ENCODE data around the gene LGMN. TPM values are rescaled to one million over a fixed set of nuclear protein-coding genes. Genes with fewer than 3 reads are reported as not detected.

LGMN gene
- polyA plus RNA-seq, 1 donor from 2014 or later: 48.0 TPM

DNA sequence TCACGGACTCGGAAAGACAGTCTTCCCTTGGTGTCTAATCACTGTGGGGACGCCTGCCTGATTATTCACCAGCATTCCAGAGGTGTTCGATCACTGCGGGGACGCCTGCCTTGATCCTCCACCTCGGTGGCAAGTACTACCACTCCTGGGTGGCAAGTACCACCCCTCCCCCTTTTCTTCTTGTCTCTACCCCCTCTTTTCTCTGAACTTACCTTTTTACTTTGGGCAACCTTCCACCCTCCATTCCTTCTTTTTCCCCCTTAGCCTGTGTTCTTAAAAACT is 12.0 kb upstream of the LGMN start:
- Histone ChIP-seq H3F3A (ENCODE audit: insufficient read depth, low read length, poor library complexity, severe bottlenecking) (no peaks in the 10 kb centered on the region), H4K20me1 (ENCODE audit: insufficient read depth) (no peaks in the 10 kb centered on the region), H3K9ac (ENCODE audit: low read length) (no peak overlapping the region), H3K36me3 (ENCODE audit: insufficient read depth, low read length) (no peaks in the 10 kb centered on the region), H3K27me3 (ENCODE audit: insufficient read depth, low read depth, low read length) (no peaks in the 10 kb centered on the region), H2AFZ (ENCODE audit: low read depth, low read length) (no peak overlapping the region), H3K9me2 (ENCODE audit: insufficient read depth, low read length) (no peaks in the 10 kb centered on the region), H3K27ac (ENCODE audit: low read length) (no peak overlapping the region), H3K4me2 (ENCODE audit: low read length) (no peak overlapping the region), H3K9me3 (ENCODE audit: low read length) (no peaks in the 10 kb centered on the region), H3K79me2 (replicated peaks; ENCODE audit: insufficient read depth, low read length) (no peaks in the 10 kb centered on the region), H3K4me3 (ENCODE audit: low read length) (no peak overlapping the region)
- TF ChIP-seq, protein P1, sequence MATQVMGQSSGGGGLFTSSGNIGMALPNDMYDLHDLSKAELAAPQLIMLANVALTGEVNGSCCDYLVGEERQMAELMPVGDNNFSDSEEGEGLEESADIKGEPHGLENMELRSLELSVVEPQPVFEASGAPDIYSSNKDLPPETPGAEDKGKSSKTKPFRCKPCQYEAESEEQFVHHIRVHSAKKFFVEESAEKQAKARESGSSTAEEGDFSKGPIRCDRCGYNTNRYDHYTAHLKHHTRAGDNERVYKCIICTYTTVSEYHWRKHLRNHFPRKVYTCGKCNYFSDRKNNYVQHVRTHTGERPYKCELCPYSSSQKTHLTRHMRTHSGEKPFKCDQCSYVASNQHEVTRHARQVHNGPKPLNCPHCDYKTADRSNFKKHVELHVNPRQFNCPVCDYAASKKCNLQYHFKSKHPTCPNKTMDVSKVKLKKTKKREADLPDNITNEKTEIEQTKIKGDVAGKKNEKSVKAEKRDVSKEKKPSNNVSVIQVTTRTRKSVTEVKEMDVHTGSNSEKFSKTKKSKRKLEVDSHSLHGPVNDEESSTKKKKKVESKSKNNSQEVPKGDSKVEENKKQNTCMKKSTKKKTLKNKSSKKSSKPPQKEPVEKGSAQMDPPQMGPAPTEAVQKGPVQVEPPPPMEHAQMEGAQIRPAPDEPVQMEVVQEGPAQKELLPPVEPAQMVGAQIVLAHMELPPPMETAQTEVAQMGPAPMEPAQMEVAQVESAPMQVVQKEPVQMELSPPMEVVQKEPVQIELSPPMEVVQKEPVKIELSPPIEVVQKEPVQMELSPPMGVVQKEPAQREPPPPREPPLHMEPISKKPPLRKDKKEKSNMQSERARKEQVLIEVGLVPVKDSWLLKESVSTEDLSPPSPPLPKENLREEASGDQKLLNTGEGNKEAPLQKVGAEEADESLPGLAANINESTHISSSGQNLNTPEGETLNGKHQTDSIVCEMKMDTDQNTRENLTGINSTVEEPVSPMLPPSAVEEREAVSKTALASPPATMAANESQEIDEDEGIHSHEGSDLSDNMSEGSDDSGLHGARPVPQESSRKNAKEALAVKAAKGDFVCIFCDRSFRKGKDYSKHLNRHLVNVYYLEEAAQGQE (IDR thresholded peaks at IDR 0.05; ENCODE audit: borderline replicate concordance): no peak
- TF ChIP-seq, protein P2, sequence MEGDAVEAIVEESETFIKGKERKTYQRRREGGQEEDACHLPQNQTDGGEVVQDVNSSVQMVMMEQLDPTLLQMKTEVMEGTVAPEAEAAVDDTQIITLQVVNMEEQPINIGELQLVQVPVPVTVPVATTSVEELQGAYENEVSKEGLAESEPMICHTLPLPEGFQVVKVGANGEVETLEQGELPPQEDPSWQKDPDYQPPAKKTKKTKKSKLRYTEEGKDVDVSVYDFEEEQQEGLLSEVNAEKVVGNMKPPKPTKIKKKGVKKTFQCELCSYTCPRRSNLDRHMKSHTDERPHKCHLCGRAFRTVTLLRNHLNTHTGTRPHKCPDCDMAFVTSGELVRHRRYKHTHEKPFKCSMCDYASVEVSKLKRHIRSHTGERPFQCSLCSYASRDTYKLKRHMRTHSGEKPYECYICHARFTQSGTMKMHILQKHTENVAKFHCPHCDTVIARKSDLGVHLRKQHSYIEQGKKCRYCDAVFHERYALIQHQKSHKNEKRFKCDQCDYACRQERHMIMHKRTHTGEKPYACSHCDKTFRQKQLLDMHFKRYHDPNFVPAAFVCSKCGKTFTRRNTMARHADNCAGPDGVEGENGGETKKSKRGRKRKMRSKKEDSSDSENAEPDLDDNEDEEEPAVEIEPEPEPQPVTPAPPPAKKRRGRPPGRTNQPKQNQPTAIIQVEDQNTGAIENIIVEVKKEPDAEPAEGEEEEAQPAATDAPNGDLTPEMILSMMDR (IDR thresholded peaks at IDR 0.05; ENCODE audit: poor library complexity, severe bottlenecking): no peak
- TF ChIP-seq RAD21 (conservative IDR thresholded peaks at IDR 0.05) (no peak), MXI1 (conservative IDR thresholded peaks at IDR 0.05; ENCODE audit: poor library complexity, severe bottlenecking) (no peak)

DNA sequence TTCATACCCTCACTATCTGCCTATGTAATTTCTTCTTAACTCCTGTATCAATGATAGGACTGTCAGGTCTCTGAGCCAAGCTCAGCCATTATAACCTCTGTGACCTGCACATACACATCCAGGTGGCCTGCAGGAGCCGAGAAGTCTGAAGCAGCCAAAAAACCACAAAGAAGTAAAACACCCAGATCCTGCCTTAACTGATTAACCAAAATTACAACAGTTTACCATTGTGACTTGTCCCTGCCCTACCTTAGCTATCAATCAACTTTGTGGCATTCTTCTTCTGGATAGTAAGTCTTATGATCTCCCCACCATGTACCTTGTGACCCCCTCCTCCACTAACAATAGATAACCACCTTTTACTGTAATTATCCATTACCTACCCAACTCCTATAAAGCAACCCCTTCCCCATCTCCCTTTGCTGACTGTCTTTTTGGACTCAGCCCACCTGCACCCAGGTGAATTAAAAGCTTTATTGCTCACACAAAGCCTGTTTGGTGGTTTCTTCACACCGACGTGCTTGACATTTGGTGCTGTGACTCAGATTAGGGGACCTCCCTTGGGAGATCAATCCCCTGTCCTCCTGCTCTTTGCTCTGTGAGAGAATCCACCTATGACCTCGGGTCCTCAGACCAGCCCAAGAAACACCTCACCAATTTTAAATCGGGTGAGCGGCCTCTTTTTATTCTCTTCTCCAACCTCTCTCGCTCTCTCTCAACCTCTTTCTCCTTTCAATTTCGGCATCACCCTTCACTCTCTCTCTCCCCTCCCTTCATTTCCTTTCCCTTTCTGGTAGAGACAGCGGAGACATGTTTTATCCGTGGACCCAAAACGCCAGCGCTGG is 11.5 kb upstream of the LGMN start:
- Histone ChIP-seq H3K27me3 (ENCODE audit: insufficient read depth, low read depth, low read length) (no peaks in the 10 kb centered on the region), H4K20me1 (ENCODE audit: insufficient read depth) (no peaks in the 10 kb centered on the region), H3K4me2 (ENCODE audit: low read length) (no peak overlapping the region), H3K27ac (ENCODE audit: low read length) (no peak overlapping the region), H3K9me2 (ENCODE audit: insufficient read depth, low read length) (no peaks in the 10 kb centered on the region), H3K9me3 (ENCODE audit: low read length) (no peaks in the 10 kb centered on the region), H3K79me2 (replicated peaks; ENCODE audit: insufficient read depth, low read length) (no peaks in the 10 kb centered on the region), H2AFZ (ENCODE audit: low read depth, low read length) (no peak overlapping the region), H3K36me3 (ENCODE audit: insufficient read depth, low read length) (no peaks in the 10 kb centered on the region), H3K9ac (ENCODE audit: low read length) (no peak overlapping the region), H3F3A (ENCODE audit: insufficient read depth, low read length, poor library complexity, severe bottlenecking) (no peaks in the 10 kb centered on the region), H3K4me3 (ENCODE audit: low read length) (no peak overlapping the region)
- TF ChIP-seq, protein P1 (IDR thresholded peaks at IDR 0.05; ENCODE audit: borderline replicate concordance): no peak
- TF ChIP-seq SMC3 (conservative IDR thresholded peaks at IDR 0.05; ENCODE audit: poor library complexity): no peak
- TF ChIP-seq TAF1 (IDR thresholded peaks at IDR 0.05; ENCODE audit: low read depth): no peak
- TF ChIP-seq EP300 (conservative IDR thresholded peaks at IDR 0.05; ENCODE audit: poor library complexity, severe bottlenecking): no peak
- TF ChIP-seq RAD21 (conservative IDR thresholded peaks at IDR 0.05): no peak
- no peak for TF ChIP-seq POLR2AphosphoS5 (IDR thresholded peaks at IDR 0.05)
- no peak for TF ChIP-seq EZH2 (IDR thresholded peaks at IDR 0.05; ENCODE audit: borderline replicate concordance, insufficient read depth, low read length, poor library complexity, severe bottlenecking)
- TF ChIP-seq, protein P2 (IDR thresholded peaks at IDR 0.05; ENCODE audit: poor library complexity, severe bottlenecking): no peak
- TF ChIP-seq MXI1 (conservative IDR thresholded peaks at IDR 0.05; ENCODE audit: poor library complexity, severe bottlenecking): no peak

Measured in neural cell (in vitro differentiated cells).